Activated CD4-positive, alpha-beta T cell treated with anti-CD3 and anti-CD28 coated beads, Interleukin-2, Interleukin-6, amounts not matched to agents 100 ng/mL and 50 ng/mL, durations not matched to agents 16 hours and 8 hours (primary cell): ENCODE measurements around the gene KCNC3.

Experiments used
- DNase-seq: peaks from one replicate; pipeline ENCODE4 v3.0.0-alpha.2; 2020

Gene KCNC3

DNA sequence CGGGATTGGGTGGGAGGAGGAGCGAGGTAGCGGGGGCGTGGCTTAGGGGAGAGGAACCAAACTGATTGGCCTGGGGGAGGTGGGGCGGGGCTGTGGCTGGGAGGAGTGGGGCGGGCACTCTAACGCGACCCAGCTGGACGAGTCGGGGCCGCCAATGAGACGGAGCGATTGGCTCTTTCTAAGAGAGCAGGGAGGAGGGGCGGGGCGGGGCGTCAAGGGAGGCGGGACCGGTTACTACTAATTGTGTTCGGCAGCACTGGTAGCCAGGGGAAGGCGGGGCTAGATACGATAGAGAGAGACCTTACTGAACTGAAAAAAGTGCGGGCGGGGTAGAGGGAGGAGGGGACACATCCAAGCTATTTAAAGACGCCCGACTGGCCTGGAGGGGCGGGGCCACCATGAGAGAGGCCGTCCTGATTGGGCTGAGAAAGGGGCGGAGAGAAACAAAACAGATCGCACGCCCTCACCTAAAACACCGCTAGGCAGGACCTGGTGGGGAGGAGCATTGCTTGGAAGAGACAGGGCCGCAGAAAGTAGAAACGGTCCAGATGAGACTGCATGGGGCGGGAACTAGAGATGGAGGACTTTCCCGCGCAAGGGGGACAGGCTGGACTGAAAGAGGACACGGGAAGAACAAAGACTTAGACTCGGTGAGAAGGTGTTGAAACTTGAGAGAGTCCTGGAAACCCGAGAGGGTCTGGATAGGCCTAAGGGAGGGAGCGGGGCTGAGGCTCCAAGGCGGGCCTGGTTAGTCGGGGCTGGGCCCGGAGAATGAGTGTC is at the start of gene KCNC3:
KCNC3 (minus strand) TSS at position 232 of the 780 bp plus-strand sequence. CDS start 295 bp downstream, outside the sequence.
- DNase-seq = peak; percentile 100

DNA sequence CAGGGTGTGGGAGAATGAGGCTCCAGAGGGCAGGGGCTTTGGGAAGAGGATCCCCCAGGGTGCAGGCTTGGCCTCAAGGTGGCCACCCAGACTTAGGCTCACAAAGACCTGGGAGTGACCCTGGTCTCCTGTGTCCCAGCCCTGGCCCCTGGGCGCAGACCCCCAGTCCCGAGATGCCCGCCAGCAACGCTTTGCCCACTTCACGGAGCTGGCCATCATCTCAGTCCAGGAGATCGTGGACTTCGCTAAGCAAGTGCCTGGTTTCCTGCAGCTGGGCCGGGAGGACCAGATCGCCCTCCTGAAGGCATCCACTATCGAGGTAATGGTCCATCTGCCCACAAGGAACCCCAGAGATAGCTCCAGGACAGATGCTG is 49.7 kb upstream of the KCNC3 start:
- DNase-seq = no peak

DNA sequence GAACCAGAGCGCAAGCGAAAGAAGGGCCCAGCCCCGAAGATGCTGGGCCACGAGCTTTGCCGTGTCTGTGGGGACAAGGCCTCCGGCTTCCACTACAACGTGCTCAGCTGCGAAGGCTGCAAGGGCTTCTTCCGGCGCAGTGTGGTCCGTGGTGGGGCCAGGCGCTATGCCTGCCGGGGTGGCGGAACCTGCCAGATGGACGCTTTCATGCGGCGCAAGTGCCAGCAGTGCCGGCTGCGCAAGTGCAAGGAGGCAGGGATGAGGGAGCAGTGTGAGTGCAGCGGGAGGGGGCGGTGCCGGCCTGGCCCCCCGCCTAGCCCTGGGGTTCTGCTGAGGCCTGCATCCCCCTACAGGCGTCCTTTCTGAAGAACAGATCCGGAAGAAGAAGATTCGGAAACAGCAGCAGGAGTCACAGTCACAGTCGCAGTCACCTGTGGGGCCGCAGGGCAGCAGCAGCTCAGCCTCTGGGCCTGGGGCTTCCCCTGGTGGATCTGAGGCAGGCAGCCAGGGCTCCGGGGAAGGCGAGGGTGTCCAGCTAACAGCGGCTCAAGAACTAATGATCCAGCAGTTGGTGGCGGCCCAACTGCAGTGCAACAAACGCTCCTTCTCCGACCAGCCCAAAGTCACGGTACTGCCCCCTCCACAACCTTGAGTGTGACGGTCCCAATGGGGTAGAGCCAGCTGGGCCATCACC is 49.1 kb upstream of the KCNC3 start:
- DNase-seq = no peak

- no peak for DNase-seq
Measured at GRCh38 chr19:50377517-50377916, 48.3 kb upstream of the KCNC3 start.

- DNase-seq = peak; percentile 55
Measured at GRCh38 chr19:50377051-50377461, 47.9 kb upstream of the KCNC3 start.

DNA sequence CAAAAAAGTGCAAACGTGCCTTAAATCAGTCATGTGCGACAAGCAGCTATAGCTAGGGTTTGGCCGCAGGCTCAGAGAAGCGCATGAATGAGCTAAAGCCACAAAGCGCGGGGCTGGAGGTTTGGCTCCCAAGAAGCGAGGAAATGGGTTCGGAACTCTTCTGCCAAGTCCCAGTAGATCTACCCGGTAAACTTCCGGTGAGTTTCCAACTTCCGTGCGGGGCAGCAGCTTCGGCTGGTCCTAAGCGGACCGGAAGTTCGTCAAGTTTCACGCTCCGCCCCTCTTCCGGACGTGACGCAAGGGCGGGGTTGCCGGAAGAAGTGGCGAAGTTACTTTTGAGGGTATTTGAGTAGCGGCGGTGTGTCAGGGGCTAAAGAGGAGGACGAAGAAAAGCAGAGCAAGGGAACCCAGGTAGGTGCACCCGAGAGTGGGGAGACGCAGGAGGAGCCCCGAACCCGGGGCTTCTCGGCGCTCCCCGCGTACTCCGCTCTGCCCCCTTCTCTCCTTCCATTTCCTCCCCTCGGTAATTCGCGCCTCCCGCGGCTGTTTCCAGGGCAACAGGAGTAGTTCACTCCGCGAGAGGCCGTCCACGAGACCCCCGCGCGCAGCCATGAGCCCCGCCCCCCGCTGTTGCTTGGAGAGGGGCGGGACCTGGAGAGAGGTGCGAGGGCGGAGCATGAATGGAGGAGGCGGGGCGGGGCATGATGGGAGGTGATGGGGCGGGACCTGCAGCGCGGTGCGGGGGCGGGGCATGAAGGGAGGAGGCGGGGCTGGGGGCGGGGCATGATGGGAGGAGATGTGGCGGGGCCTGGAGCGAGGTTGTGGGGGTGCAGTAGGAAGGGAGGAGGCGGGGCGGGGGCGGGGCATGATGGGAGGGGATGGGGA is 47.2 kb upstream of the KCNC3 start, which contains the start of gene NR1H2:
NR1H2 (plus strand) TSS at position 292 of the 885 bp plus-strand sequence. CDS start 1,149 bp downstream, outside the sequence.
- DNase-seq = peak; percentile 97

- DNase-seq = no peak
Measured at GRCh38 chr19:50371914-50372475, 42.8 kb upstream of the KCNC3 start.

- peak; percentile 89 for DNase-seq
Measured at GRCh38 chr19:50368649-50369570, 39.7 kb upstream of the KCNC3 start.

DNA sequence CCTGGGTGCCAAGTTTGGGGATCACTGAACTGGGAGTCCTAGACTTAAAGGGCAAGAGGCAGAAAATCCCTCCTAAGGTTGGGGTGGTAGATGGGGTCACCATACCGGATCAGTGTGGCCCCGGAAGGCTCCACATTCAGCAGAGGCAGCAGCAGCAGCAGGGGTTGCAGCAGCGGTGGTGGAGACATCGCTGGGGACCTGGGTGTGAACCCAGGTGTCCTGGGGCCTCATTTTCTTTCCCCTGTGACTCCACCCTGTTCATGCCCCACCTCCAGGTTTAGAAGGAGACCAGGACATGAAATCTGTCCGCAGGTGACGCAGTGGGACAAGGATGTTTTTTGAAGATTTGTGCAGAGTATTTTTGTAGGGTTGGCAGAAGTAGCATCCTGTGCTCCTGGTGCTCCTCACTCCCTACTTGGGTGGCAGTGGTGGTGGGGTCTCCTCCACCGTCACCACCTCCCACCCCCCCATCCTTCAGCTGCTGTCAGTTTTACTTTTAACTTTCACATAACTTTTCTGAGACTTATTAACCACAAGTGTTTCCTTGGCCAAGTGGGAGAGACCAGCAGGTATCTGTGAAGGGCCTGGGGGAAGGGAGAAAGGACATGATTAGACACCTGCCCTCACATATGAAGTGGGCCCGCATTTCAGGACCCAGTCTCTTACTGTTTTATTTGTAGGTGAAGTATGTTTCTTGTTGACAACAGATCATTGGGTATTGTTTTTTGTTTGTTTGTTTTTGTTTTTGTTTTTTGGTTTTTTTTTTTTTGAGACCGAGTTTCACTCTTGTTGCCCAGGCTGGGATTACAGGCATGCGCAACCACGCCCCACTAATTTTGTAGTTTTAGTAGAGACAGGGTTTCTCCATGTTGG is 36.5 kb upstream of the KCNC3 start, which contains the start of gene NAPSA:
NAPSA (minus strand) TSS at position 206 of the 873 bp plus-strand sequence; CDS start at position 188, 18 bp downstream.
- DNase-seq = no peak

- peak; percentile 84 for DNase-seq
Measured at GRCh38 chr19:50362656-50363424, 33.7 kb upstream of the KCNC3 start.

- DNase-seq = no peak
Measured at GRCh38 chr19:50362030-50362412, 32.8 kb upstream of the KCNC3 start.

DNA sequence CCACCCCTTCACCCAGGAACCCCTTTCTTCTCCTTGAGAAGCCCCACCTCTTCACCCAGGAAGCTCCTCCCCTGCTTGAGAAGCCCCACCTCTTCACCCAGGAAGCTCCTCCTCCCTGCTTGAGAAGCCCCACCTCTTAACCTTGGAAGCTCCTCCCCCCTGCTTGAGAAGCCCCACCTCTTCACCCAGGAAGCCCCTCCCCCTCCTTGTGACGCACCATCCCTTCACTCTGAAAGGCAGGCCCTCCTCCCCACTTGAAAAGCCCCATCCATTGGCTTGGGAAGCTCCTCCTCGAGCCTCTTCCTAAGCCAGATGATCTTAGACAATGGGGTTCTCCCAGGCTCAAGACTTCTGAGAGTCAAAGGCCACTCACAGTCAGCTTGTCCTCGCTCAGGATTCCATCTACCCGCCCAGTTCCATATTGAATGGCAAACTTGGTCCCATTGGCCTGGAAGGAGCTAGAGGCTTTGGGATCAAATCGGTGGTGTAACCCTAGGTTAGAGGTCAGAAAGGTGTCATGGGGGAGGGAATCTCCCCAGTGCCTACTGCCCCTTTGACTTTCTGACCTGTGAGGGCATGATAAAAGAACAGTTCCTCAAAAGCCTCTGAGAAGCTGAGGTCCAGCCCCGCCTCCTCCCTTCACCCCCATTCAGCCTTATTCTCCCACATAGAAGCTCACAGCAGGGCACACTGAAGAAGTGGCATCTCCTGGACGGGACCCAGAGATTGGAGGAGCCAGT is 32.3 kb upstream of the KCNC3 start:
- peak; percentile 53 for DNase-seq

DNA sequence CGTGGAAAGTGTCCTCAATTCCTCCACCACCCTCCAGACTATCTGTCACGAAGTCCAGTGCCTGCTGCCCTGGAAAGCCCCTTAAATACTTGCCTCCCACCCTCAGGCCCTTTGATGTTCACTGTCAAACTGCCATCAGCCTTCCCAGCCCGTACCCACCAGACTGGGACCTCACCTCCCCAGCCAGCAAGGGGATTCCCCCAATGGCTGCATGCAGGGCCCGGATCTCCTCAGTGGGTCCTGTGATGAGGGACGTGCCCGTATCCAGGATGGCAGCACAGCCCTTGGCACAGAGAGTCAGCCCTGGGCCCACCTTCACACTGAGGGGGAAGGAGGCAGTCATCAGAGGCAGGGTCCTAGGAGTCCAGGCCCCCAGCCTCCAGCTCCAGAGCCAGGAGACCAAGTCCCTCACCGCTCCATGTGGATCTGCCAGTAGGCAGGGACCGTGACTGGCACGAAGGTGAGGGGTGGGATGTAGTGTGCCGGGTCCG is 30.2 kb upstream of the KCNC3 start:
- no peak for DNase-seq

GRCh38 chr19:50358483-50359327 is 29.5 kb upstream of the KCNC3 start:
- peak; percentile 85 for DNase-seq

- DNase-seq = peak; percentile 89
Measured at GRCh38 chr19:50357178-50358100, 28.3 kb upstream of the KCNC3 start.

DNA sequence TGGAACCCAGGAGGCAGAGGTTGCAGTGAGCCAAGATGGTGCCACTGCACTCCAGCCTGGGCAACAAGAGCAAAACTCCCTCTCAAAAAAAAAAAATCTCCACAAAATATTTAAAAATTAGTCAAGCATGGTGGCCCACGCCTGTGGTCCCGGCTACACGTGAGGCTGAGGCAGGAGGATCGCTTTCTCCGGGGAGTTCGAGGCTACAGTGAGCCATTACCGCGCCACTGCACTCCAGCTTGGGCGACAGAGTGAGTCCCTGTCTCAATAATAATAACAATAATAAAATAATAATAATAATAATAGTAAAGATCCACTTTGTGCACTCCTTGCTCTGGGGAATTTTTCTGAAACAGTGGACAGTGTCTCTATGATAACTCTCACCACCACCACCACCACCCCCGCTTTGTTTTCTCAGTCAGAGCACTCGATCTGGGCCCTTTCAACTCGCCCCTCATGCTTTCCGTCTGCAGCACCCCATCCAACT is 27.6 kb upstream of the KCNC3 start:
- DNase-seq = no peak
